Jurkat, Clone E6-1 (cell line): ENCODE data around the gene VMO1.

Experiments used
- DNase-seq: peaks from one replicate; pipeline ENCODE4 v3.0.0-alpha.2; 2011; ENCODE audit warnings: low read depth, low spot score
- H3K4me3 ChIP-seq: 2 replicates; pipeline ENCODE4 v1.5.1; 2011; ENCODE audit warnings: mild to moderate bottlenecking, low read length, control low read depth, moderate library complexity

Gene VMO1

DNA sequence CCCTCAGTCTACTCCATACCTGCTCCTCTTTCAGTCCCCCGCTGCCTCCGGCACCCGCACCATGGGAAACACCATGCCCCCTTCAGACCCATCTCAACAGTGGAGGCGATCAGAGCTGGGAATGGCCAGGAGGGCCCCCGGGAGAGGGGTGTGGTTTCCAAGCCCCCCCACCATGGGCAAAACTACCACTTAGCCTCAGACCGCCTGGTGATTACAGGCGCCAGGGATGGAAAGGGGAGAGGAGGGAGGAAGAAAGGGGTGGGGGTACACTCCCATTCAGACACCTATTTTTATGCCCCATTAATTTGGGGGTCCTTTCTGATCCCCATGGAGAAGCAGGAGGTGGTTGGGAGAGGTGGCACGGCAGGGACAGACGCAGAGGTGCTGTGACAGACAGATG lies 16.1 kb upstream of the VMO1 start, which contains the start of gene C17orf114:
Gene C17orf114 (minus strand): TSS at position 101 of the 400 bp plus-strand sequence.
- DNase-seq, result no peak
- no peak within 1 kb of the TSS for H3K4me3 ChIP-seq

DNA sequence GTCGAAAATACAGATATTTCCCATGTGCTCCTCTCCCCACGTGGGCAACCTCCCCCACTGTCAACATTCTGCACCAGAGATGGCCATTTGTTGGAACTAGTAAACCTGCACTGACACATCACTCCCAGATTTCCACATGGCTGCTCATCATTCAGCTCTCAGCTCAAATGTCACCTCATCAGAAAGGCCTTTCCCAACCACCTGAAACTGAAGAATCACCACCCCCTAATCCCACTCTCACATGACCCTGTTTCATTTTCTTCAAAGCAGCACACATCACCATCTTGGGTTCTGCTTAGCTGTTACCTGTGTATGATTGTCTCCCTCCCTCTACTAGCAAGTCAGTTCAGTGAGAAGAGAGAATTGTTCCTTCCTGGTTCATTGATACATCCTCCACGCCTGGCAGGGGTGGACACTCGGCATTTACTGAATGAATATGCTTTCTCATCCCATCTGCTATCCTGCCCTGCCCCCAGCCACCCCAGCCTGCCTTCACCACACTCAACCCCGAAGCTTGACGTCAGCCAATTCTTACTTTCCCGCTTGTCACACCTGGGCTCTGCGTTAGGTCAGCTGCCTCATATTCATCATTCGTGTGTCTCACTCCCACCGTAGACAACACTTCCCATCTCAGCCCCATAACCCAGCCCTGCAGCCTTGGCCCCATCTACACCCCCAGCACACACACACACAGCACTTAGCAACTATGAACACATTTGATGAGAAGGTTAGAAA lies 14.5 kb upstream of the VMO1 start:
- DNase-seq, result no peak
- no peak overlapping the region for H3K4me3 ChIP-seq

DNA sequence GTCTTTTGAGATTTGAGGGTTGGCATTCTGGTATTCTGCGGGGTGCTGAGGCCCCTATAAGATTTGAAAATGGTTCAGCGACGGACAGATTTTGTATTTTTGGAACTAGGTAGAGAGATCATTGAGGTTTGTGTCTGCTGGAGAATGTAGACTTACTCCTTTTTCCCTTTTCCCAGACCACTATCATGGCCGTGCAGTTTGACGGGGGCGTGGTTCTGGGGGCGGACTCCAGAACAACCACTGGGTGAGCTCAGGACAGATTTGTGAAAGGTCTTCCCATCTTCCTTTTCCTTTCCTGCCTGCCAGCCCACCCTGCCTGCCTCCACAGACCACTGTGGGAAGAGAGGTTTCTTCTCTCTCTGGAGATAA lies 10.4 kb upstream of the VMO1 start:
- H3K4me3 ChIP-seq, result peak overlapping the region; percentile 94
- peak; percentile 12 for DNase-seq

DNA sequence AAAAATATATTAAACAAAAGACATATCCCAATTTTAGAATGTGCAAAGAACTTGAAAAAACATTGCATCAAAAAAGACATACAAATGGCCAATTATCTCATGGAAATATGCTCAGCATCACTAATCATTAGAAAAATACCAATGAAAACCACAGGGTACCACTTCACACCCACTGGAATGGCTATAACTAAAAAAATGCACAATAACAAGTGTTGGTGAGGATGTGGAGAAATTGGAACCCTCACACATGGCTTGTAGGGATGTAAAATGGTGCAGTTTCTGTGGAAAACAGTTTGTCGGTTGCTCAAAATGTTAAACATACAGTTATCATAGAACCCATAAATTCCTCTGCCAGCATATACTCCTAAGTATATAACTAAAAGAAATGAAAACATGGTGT lies 9.0 kb upstream of the VMO1 start:
- DNase-seq, result no peak

DNA sequence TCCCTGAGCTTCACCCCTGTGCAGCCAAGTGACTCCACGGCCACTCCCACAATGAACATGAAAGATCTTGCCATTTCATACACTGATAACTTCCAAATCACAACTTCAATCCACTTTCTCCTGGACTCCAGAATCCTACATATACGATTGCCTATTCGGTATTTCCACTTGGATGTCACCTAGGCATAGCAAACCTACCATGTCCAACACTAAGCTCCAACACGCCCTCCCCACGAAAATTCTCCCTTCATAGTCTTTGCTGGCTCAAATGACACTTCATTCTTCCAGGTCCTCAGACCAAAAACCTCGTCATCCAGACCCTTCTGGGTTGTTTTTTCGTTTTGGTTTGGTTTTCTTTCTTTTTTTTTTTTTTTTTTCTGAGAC lies 4.5 kb upstream of the VMO1 start:
- peak overlapping the region; percentile 66 for H3K4me3 ChIP-seq
- no peak for DNase-seq

More for the DNA sequence above, 9.0 kb upstream of the VMO1 start:
- H3K4me3 ChIP-seq, result no peak overlapping the region

DNA sequence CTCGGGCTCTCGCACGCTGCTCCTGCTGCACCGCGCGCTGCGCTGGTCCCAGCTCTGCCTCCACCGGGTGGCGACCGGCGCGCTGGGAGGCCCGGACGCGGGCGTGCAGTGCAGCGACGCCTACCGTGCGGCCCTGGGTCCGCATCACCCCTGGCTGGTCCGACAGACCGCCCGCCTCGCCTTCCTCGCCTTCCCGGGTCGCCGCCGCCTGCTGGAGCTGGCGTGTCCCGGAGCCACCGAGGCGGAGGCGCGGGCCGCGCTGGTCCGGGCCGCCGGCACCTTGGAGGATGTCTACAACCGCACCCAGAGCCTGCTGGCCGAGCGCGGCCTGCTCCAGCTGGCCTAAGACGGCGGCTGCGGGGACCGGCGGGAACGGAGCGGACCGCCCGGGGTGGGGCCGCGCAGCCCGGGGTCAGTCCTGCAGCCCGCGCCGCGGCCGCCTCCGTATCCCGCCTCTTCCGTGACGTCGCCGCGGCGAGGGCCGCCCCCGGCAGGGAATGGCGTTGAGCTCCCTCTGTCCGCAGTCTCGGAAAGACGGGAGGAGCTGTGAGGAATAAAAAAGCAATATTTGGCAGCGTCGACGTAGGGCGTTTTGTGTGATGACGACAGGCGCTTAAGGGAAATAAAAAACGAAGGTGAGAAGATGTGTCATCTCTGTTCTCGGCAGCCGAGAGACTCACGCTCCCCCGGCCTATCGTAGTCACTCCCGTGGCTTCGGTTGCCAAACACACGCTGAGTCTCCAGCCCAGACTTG lies 4.0 kb upstream of the VMO1 start:
- DNase-seq, result peak; percentile 69
- H3K4me3 ChIP-seq, result peak overlapping the region; percentile 66

DNA sequence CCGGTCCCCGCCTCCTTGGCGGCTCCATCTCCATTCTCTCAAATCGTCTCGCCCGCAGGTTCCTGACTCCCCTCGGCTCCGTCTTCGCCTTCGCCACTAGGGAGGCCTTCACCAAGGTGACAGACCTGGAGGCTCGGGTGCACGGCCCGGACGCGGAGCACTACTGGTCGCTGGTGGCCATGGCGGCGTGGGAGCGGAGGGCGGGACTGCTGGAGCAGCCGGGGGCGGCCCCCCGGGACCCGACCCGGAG lies 3.5 kb upstream of the VMO1 start:
- no peak for DNase-seq
- peak overlapping the region; percentile 66 for H3K4me3 ChIP-seq

DNA sequence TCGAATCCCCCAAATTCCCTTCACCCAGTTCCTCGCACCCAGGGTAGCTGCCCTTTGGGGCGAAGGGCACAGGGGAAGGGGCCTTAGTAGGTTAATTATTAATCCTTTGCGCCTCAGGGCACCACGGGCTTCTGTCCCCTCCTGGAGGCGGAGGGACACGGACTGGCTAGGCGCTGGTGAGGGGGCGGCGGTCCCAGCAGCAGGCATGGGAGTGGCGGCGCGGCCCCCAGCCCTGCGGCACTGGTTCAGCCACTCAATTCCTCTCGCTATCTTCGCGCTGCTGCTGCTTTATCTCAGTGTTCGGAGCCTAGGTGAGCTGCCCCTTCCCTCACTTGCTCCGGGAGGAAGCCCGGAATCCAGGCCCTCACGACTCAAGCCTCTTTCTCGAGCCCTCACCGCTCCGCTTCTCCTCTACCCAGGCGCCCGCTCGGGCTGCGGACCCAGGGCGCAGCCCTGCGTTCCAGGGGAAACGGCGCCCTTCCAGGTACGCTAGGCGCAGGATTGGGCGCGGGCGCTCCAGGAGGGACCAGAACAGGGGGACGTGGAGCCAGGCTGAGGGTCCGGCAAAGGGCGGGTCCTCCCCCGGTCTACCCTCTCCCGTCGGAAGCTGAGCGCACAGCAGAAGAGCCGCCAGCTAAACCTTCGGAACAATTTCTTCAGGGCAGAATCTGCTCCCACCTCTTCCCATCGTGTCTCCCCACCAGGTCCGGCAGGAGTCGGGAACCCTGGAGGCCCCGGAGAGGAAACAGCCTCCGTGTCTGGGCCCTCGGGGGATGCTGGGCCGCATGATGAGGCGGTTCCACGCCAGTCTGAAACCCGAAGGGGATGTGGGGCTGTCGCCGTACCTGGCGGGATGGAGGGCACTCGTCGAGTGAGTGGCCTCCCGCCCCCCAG lies 2.9 kb upstream of the VMO1 start, which contains the start of gene GLTPD2:
Gene GLTPD2 (plus strand): TSS at position 158 of the 894 bp plus-strand sequence. CDS start 48 bp downstream, at position 206.
- no peak for DNase-seq
- peak within 1 kb of the TSS; percentile 66 for H3K4me3 ChIP-seq

DNA sequence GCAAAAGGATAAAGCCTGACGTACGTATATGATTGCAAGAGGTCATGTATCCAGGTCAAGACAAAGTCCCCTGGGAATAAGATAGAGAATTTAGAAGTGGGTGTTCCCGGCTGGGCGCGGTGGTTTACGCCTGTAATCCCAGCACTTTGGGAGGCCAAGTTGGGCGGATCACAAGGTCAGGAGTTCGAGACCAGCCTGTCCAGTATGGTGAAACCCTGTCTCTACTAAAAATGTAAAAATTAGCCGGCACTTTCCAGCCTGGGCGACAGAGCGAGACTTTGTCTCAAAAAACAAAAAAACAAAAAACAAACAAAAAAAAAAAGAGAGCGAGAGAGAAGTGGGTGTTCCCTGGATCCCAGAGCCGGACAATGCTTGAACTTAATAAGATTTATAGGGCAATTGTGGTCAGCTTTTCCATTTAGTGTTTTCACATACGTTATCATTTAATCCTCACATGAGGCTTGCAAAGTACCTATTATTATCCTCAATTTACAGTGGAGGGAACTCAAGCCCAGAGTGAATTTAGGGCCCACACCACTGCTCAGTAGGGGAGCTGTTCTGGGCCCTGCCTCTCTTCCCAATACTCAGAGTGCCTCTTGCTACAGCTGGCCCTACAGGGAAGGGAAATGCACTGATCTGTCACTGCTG lies 2.1 kb upstream of the VMO1 start:
- no peak overlapping the region for H3K4me3 ChIP-seq
- no peak for DNase-seq

DNA sequence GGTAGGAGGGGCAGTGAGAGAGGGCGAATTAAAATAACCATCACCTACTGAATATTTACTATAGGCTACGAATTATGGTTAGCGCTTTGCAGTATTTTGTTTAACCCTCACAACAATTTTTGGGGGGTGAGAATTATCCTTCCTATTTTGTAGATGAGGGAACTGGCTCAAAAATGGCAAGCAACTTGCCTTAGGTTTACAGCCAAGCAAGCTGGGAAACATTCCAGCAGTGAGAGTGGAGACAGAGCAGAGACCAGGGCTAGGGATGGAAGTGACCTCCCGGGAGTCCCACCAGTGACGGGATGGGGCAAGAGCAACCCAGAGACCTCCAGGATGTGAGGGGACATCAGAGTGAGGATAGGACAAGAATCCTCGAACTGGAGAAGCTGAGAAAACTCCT lies 352 bp upstream of the VMO1 start:
- no peak for DNase-seq
- H3K4me3 ChIP-seq, result no peak overlapping the region

DNA sequence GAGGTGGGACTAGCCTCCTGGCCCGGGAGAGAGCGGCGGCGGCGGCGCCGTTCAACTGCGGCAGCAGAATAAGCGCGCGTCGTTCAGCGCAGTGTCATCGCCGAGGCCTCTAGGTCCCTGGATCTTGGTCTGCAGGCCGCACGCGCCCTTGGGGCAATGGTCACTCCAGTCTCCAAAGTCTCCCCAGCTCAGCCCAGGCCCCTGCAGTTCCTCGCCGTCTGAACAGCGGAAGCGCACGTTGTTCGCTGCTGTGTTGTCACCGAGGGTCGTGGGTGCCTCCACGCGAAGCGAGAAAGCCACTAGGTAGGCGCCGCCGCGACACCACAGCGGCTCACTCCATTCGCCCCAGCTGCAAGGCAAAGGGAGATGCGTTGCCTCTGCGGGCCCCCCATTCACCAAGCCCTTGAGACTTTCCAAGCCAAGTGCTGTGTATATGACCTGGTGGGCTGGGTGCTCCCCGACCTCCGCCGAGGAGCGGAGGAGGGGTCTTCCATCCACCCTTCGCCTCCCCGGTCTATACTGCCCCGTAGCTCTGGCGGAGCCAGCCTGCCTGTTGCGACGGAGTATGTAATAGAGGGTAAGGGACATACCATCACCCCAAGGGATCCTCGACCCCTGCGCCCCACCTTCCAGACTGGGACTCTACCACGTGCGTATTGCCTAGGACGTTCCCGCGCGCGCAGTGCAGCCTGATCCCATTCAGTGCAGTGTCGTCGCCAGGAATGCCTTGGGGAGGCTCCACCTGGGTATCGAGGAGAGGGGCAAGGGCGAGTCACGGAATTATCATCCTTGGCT lies 656 bp downstream of the VMO1 start:
- no peak overlapping the region for H3K4me3 ChIP-seq
- DNase-seq, result no peak

DNA sequence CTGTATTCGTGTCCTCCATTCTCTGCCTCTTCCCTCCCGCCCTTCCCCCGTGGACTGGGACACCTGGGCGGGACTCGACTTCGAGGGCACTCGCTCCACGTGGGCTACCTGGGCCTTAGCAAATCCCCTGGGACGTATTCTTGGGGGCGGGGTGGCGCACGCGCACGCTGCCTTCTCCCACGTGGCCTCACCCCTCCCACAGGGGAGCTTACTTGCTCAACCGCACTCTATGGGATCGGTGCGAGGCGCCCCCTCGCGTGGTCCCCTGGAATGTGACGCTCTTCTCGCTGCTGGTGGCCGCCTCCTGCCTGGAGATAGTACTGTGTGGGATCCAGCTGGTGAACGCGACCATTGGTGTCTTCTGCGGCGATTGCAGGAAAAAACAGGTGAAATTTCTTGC lies 3.5 kb downstream of the VMO1 start:
- DNase-seq, result no peak
- no peak overlapping the region for H3K4me3 ChIP-seq

DNA sequence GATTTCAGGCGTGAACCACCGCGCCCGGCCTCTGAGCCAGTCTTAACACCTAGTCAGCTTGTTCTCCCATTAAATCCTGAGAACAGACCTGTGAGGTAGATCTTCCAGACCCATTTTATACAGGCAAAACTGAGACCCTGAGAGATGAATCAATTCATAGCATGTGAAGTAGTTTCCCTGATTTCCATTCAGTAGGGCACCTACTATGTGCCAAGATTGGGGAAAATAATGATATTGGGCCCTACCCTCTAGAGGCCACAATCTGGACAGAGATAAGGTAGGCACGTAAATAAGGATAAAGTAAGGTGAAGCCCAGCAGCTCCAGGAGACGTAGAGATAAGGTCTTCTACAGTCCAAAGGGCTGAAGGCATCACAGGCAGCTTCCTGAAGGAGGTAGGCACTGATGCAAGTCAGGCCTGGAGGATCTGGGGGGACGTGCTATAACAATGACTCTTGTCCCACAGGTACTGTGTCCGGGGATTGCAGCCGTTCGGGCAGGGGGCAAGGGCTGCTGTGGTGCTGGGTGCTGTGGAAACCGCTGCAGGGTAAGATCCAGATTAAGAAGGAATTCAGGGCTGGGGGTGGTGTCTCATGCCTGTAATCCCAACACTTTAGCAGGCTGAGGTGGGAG lies 5.7 kb downstream of the VMO1 start:
- H3K4me3 ChIP-seq, result no peak overlapping the region
- DNase-seq, result no peak

DNA sequence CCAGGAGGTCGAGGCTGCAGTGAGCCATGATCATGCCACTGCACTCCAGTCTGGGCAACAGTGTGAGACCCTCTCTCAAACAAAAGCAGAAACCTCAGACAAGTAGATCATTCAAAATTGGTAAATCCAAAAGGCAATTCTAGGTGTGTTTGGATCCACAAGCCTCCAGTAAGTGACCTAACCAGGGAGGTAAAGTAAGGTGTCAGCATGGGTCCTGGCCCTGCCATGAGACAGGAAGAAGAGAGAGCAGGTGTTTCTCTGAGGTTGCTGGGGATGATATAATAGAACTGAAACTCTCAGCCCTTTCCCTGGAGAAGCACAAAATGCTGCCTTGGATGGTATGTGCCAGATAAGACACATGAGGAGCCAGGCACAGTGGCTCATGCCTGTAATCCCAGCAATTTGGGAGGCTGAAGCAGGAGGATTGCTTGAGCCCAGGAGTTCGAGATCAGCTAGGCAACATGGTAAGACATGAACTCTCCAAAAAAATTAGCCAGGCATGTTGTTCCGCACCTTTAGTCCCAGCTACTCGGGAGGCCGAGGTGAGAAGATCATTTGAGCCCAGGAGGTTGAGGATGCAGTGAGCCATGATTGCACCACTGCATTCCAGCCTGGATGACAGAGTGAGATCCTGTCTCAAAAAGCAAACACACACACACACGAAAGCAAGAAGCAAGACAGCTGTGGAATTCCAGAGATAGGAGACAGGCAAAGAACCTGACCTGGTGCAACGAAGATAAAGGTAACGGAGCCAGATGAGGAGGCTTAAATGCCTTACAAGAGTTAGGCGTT lies 8.0 kb downstream of the VMO1 start:
- no peak overlapping the region for H3K4me3 ChIP-seq
- DNase-seq, result no peak

DNA sequence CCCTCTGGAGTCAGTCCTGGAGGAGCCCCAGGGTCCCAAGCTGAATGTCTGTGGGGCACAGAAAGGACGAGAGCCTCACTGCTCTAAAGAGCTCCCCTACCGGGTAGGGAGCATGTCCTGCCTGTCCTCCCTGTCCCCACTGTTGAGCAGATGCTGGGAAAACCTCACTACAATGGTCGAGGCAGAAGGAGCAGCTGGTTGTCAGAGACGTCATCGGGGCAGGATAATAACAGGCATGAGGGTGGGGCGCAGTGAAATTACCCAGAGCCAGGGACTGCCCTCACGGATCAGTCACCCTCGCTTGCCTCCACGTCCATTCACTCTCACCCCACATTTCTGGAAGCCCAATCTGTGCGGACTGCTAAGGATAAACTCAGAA lies 13.9 kb downstream of the VMO1 start:
- H3K4me3 ChIP-seq, result no peak overlapping the region
- DNase-seq, result no peak

DNA sequence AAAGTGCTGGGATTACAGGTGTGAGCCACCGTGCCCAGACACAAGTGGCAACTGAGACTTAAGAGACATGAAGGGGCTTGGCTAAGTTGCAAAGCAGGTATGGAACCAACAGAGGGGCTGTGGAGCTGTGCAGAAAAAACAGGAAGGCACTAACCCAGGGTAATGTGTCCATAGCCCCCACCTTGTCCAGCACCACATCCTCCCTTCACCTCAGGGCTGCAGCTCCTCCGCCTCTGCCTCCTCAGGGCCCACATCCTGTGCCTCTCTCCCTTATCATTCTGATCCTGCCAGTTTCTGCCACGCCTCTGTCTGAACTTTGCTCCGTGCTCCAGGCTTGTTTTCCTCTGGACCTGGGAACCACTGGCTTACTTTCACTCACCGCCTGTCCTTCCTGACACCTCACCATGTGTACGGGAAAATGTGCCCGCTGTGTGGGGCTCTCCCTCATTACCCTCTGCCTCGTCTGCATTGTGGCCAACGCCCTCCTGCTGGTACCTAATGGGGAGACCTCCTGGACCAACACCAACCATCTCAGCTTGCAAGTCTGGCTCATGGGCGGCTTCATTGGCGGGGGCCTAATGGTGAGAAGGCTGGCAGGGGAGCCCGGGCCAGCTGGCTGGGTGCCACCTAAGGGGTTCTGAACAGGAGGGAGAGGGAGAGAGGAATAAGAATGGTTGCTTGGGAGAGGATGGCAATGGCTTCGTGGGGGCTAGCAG lies 14.5 kb downstream of the VMO1 start, which contains the start of gene TM4SF5:
Gene TM4SF5 (plus strand): TSS at position 368 of the 716 bp plus-strand sequence. CDS start 37 bp downstream, at position 405.
- H3K4me3 ChIP-seq, result no peak within 1 kb of the TSS
- DNase-seq, result peak; percentile 68

DNA sequence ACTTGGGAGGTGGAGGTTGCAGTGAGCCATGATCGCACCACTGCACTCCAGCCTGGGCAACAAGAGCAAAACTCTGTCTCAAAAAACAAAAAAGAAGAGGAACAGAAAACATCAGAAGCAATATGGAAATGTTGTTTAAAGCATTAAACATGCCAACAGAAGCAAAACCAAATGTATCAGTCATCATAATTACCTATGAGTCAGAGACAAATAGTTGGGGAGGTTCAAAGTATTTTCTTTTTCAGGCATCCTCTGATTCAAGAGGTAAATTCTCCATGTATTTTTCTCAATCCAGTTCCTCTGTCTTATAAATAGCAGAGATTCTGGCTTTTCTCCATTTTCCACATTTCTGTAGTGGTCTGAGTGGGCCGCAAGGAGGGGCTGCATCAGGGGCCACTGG lies 16.5 kb downstream of the VMO1 start:
- no peak overlapping the region for H3K4me3 ChIP-seq
- DNase-seq, result no peak
